Activated T-cell treated with anti-CD3 and anti-CD28 coated beads, Interleukin-2, amount 50 U/mL, for 24 hours (primary cell): Measurements from ENCODE around the gene GAS2L2.
A peak's percentile ranks its signal among the peaks of the same experiment; 100 is the strongest.
"Not testable (repeated sequence)": the region's sequence is repeated elsewhere in the genome, so short reads cannot be mapped to it uniquely, and the experiment has no call there.

Source experiments
- DNase-seq: peaks from one replicate; pipeline ENCODE4 v3.0.0-alpha.2; 2020
- H3K27ac Mint-ChIP-seq: 2 replicates; pipeline ENCODE4 v1.8.0; 2020; ENCODE audit warnings: mild to moderate bottlenecking, mixed read lengths
- H3K27me3 Mint-ChIP-seq: 2 replicates; pipeline ENCODE4 v1.8.0; 2020; ENCODE audit warnings: mixed read lengths
- H3K36me3 Mint-ChIP-seq: 2 replicates; pipeline ENCODE4 v1.8.0; 2020; ENCODE audit warnings: low read depth, mixed read lengths
- H3K4me1 Mint-ChIP-seq: 2 replicates; pipeline ENCODE4 v1.8.0; 2020; ENCODE audit warnings: low read depth, mixed read lengths
- H3K4me3 Mint-ChIP-seq: 2 replicates; pipeline ENCODE4 v1.8.0; 2020; ENCODE audit warnings: mild to moderate bottlenecking, moderate library complexity, mixed read lengths
- H3K9me3 Mint-ChIP-seq: 2 replicates; pipeline ENCODE4 v1.8.0; 2020; ENCODE audit warnings: mixed read lengths

GAS2L2 gene

DNA sequence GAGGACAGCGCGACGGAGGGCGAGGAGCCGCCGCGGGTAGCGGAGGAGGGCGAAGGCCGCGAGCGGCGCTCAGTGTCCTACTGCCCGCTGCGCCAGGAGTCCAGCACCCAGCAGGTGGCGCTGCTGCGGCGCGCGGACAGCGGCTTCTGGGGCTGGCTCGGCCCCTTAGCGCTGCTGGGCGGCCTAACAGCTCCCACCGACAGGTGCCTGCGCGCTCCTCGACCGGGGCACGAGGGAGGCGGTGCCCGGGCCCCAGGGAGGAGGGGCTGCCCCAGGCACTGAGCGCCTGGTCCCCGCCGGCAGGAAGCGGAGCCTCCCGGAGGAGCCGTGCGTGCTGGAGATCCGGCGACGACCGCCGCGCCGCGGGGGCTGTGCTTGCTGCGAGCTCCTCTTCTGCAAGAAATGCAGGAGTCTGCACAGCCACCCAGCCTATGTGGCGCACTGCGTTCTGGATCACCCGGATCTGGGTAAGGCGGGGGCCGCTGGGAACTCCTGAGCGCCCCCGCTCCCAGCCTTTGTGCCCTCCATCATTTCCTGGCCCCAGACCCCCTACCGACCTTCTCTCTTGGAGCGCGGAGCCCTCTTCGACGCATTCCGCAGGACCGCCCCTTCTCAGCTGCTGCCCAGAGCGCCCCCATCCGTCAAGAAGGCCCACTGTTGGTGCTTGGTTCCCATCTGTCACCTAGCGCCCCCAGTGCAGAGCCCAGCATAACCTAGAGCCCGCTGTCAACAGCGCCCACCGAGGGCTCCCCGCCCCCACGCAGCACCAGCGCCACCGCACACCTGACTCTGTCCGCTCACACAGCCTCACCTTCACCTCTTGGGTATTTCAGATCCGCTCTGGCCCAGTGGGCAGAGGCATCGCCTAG, 11.3 kb upstream of the GAS2L2 start:
- H3K27me3 Mint-ChIP-seq: no peaks in the 10 kb centered on the region
- peak; percentile 93 for DNase-seq
- peak overlapping the region; percentile 83 for H3K4me3 Mint-ChIP-seq
- no peaks in the 10 kb centered on the region for H3K36me3 Mint-ChIP-seq
- H3K4me1 Mint-ChIP-seq: peaks cover 12% of the 10 kb centered on the region
- H3K27ac Mint-ChIP-seq: peak overlapping the region; percentile 67
- no peaks in the 10 kb centered on the region for H3K9me3 Mint-ChIP-seq

- DNase-seq: no peak
- Mint-ChIP-seq H3K27me3 (no peaks in the 10 kb centered on the region), H3K36me3 (no peaks in the 10 kb centered on the region), H3K4me3 (peak overlapping the region; percentile 58), H3K4me1 (peaks cover 12% of the 10 kb centered on the region), H3K27ac (peak overlapping the region; percentile 40), H3K9me3 (no peaks in the 10 kb centered on the region)
Observed at GRCh38 chr17:35763767-35764122, 10.7 kb upstream of the GAS2L2 start.

GRCh38 chr17:35761601-35762000, 8.6 kb upstream of the GAS2L2 start:
- H3K4me3 Mint-ChIP-seq: no peak overlapping the region
- H3K27me3 Mint-ChIP-seq: no peaks in the 10 kb centered on the region
- H3K9me3 Mint-ChIP-seq: no peaks in the 10 kb centered on the region
- no peaks in the 10 kb centered on the region for H3K36me3 Mint-ChIP-seq
- no peak for DNase-seq
- peaks cover 12% of the 10 kb centered on the region for H3K4me1 Mint-ChIP-seq
- no peak overlapping the region for H3K27ac Mint-ChIP-seq

GRCh38 chr17:35760587-35760986, 7.5 kb upstream of the GAS2L2 start, which contains the start of gene C17orf50:
Gene C17orf50 (plus strand): TSS chr17:35760887. CDS start chr17:35760942, 55 bp downstream.
- DNase-seq: no peak
- H3K27ac Mint-ChIP-seq: no peak within 1 kb of the TSS
- H3K36me3 Mint-ChIP-seq: no peaks in the 10 kb centered on the region
- no peaks in the 10 kb centered on the region for H3K9me3 Mint-ChIP-seq
- H3K27me3 Mint-ChIP-seq: no peaks in the 10 kb centered on the region
- no peak within 1 kb of the TSS for H3K4me3 Mint-ChIP-seq
- H3K4me1 Mint-ChIP-seq: peaks cover 12% of the 10 kb centered on the region

GRCh38 chr17:35757243-35757642, 4.2 kb upstream of the GAS2L2 start:
- DNase-seq: no peak
- no peaks in the 10 kb centered on the region for H3K9me3 Mint-ChIP-seq
- H3K4me1 Mint-ChIP-seq: no peaks in the 10 kb centered on the region
- no peak overlapping the region for H3K4me3 Mint-ChIP-seq
- no peak overlapping the region for H3K27ac Mint-ChIP-seq
- H3K36me3 Mint-ChIP-seq: no peaks in the 10 kb centered on the region
- H3K27me3 Mint-ChIP-seq: peaks cover 11% of the 10 kb centered on the region

GRCh38 chr17:35752471-35752870, 568 bp downstream of the GAS2L2 start:
- Mint-ChIP-seq H3K4me3 (no peak overlapping the region), H3K4me1 (peaks cover 25% of the 10 kb centered on the region), H3K27ac (no peak overlapping the region), H3K27me3 (peaks cover 53% of the 10 kb centered on the region), H3K9me3 (no peaks in the 10 kb centered on the region), H3K36me3 (no peaks in the 10 kb centered on the region)
- no peak for DNase-seq

DNA sequence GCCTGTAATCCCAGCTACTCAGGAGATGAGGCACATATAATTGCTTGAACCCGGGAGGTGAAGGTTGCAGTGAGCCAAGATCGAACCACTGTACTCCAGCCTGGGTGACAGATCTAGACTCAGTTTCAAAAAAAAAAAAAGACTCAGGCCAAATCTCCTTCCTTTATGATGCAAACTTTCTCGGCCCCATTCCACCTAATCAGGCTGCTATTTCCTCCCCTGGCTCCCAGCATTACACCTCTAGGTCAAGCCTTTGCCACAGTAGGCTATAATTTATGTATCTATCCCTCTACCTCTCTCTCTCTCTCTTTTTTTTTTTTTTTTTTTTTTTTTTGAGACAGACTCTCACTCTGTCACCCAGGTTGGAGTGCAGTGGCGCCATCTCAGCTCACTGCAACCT, 1.5 kb downstream of the GAS2L2 start:
- H3K27ac Mint-ChIP-seq, H3K9me3 Mint-ChIP-seq, H3K4me3 Mint-ChIP-seq, DNase-seq, H3K36me3 Mint-ChIP-seq: not testable (repeated sequence)
- peaks cover 53% of the 10 kb centered on the region for H3K27me3 Mint-ChIP-seq
- H3K4me1 Mint-ChIP-seq: peaks cover 25% of the 10 kb centered on the region

- Mint-ChIP-seq H3K27ac (no peak overlapping the region), H3K9me3 (no peaks in the 10 kb centered on the region), H3K36me3 (no peaks in the 10 kb centered on the region), H3K4me3 (no peak overlapping the region), H3K4me1 (peaks cover 25% of the 10 kb centered on the region), H3K27me3 (peaks cover 53% of the 10 kb centered on the region)
- no peak for DNase-seq
Observed at GRCh38 chr17:35750526-35751395, 2.3 kb downstream of the GAS2L2 start.

DNA sequence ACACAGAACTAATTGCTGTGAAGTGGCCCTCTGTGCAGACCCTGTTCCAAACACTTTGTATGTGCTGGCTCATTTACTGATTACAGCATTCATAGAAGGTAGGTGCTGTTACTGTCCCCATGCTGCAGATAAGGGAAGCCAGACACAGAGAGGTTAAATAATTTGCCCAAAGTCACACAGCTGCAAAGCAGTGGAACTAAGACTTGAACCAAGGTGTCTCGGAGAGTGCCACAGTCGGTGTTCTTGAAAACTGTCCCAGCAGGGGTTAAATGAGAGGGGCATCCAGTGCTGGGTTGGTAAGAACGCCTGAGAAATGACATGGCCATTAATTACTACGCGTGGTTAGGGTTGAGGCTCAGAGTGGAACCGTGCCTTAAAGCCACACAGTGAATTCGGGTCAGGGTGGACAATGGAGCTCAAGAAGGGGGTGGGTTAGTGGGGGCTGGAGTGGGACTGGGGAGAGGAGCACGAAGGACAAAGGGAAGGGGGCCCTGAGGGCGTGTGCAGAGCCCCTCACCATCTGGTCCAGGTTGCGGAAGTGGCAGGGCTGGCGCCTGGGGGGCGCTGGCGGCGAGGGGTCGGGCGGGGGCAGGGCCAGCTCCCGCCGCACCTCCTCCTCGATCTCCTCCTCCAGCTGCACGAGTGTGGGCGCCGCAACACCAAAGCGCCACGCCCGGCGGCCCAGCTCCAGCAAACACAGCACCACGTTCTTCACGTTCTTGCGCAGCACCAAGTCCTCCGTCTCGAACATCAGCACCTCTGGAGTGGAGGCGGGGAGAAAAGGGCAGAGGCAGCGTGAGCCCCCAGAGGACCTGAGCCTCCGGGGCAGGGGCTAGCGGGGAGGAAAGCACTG, 3.3 kb downstream of the GAS2L2 start:
- no peaks in the 10 kb centered on the region for H3K36me3 Mint-ChIP-seq
- no peak overlapping the region for H3K27ac Mint-ChIP-seq
- DNase-seq: no peak
- H3K4me1 Mint-ChIP-seq: peaks cover 25% of the 10 kb centered on the region
- H3K9me3 Mint-ChIP-seq: no peaks in the 10 kb centered on the region
- H3K4me3 Mint-ChIP-seq: peak overlapping the region; percentile 23
- H3K27me3 Mint-ChIP-seq: peaks cover 53% of the 10 kb centered on the region

DNA sequence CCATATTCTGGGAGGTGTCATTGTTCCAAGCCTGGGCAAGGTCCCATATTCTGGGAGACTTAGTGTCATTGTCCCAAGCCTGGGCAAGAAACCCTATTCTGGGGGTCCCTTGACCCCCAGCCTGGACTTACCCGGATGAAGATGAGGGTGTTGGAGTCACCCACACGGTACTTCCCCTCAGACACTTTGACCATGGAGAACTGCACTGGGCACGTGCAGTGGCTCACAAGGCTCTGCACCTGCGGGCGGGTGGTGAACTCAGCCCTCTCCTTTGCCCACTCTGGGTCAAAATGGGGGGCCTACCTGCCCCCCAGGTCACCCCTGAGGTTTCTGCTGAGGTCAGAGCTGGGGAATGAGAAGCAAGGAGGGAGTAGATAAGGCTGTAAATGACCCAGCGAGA, 4.1 kb downstream of the GAS2L2 start:
- H3K27ac Mint-ChIP-seq: no peak overlapping the region
- H3K4me1 Mint-ChIP-seq: peaks cover 25% of the 10 kb centered on the region
- H3K4me3 Mint-ChIP-seq: no peak overlapping the region
- no peak for DNase-seq
- peaks cover 58% of the 10 kb centered on the region for H3K27me3 Mint-ChIP-seq
- no peaks in the 10 kb centered on the region for H3K36me3 Mint-ChIP-seq
- H3K9me3 Mint-ChIP-seq: no peaks in the 10 kb centered on the region

DNA sequence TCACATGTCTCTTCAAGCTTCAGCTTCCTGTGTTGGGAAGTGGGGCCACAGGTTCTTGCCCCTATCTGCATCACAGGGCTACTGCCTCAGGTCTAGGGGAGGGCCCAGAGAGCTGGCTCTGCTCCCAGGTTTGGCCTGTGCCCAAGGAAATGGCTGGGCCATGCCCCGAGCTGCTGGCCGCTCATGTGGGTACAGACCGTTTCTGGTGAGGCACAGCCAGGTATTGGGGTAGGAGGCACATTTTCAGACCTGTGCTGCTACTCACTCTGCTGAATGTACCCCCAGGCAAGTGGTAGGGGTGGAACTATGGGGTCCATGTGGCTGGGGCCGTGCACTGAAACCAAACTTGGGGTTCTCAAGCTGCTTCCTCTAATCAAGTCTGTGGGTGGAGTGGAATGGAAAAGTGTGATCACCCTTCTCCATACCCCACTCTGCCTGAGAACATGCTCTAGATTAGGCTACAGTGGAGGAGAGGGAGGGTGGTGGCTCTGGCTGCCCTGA, 4.6 kb downstream of the GAS2L2 start:
- DNase-seq: no peak
- no peak overlapping the region for H3K4me3 Mint-ChIP-seq
- no peak overlapping the region for H3K27ac Mint-ChIP-seq
- peaks cover 61% of the 10 kb centered on the region for H3K27me3 Mint-ChIP-seq
- peaks cover 25% of the 10 kb centered on the region for H3K4me1 Mint-ChIP-seq
- H3K36me3 Mint-ChIP-seq: no peaks in the 10 kb centered on the region
- H3K9me3 Mint-ChIP-seq: no peaks in the 10 kb centered on the region

DNA sequence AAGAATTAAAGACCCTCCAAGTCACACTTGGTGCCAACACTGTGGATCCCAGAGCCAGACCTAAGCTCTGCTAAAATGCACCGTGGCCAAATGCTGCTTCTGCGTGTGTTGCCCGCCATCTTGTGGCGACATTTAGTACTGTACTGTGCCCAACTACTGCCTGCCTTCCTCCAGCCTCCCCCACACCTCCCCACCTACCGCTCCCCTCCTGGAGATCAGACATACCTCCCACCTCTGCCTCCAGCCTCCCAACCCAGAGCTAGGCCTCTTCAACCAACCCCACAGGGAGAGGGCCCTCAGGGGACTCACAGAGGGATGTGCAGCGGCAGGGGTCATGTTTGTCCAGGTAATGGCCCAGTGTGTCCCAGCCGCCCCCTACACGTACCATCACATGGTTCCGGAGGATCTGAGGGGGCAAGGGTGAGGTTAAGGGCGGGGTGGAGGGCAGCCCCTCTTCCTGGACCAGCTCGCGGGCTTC, 5.5 kb downstream of the GAS2L2 start:
- Mint-ChIP-seq H3K9me3 (no peaks in the 10 kb centered on the region), H3K36me3 (no peaks in the 10 kb centered on the region), H3K4me3 (no peak overlapping the region), H3K27ac (no peak overlapping the region), H3K4me1 (peaks cover 25% of the 10 kb centered on the region), H3K27me3 (peaks cover 59% of the 10 kb centered on the region)
- DNase-seq: peak; percentile 85

DNA sequence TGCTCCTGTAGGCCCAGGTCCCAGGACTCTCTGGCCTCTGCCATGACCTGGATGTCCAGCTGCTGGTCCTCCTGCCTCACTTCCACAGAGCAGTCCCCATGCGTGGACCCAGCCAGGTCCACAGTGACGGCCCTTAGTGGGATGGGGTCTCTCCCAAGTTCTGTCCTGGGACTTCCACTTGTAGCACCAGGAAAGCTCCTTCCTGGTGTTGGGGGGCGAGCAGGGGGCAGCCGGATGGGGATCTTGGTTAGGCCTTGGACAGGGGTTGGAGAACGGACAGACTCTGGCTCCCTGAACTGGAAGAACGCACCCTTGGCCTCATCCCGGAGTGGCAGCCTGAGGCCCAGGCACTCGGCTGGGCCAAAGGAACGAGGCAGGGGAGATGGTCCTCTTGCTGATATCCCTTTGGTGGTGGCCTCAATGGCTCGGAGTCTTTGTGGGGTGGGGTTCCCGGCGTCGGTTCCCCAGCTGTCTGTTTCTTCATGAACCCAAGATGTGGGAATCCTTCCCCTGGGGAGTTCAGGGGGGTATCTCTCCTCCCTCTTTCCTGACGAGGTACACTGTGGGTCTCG, 7.2 kb downstream of the GAS2L2 start:
- Mint-ChIP-seq H3K27ac (no peak overlapping the region), H3K36me3 (no peaks in the 10 kb centered on the region), H3K4me3 (no peak overlapping the region), H3K27me3 (peaks cover 58% of the 10 kb centered on the region), H3K9me3 (no peaks in the 10 kb centered on the region), H3K4me1 (peaks cover 32% of the 10 kb centered on the region)
- no peak for DNase-seq

- no peak overlapping the region for H3K4me3 Mint-ChIP-seq
- peaks cover 57% of the 10 kb centered on the region for H3K27me3 Mint-ChIP-seq
- no peaks in the 10 kb centered on the region for H3K9me3 Mint-ChIP-seq
- H3K36me3 Mint-ChIP-seq: no peaks in the 10 kb centered on the region
- H3K27ac Mint-ChIP-seq: no peak overlapping the region
- DNase-seq: no peak
- H3K4me1 Mint-ChIP-seq: peaks cover 32% of the 10 kb centered on the region
Observed at GRCh38 chr17:35745246-35745645, 7.8 kb downstream of the GAS2L2 start.
